Endothelial cell of umbilical vein (primary cell): ENCODE results near the gene MCFD2. TPM values are rescaled to one million over a fixed set of nuclear protein-coding genes. Genes with fewer than 3 reads are reported as not detected.

Experiments used
- BruUV-seq: library from RNA; stranded (reverse); fragments of 400-500 nt; replicated peaks from 2 replicates; lab custom pipeline; 2021; lab: Mats Ljungman, UMichigan
- CTCF ChIA-PET: fragments of 300-600, 350-600 bp; sonication (Branson Sonifier 250); formaldehyde crosslinking; loops from one replicate; lab custom pipeline; 2021; ENCODE audit warnings: antibody characterized with exemption, inconsistent platforms; lab: Charles Lee
- POLR2A ChIA-PET: fragments of 300-600, 350-600 bp; sonication (Branson Sonifier 250); formaldehyde crosslinking; loops from one replicate; lab custom pipeline; 2021; ENCODE audit warnings: antibody characterized with exemption, inconsistent platforms; lab: Charles Lee
- DNase-seq: peaks from one replicate; pipeline ENCODE4 v3.0.0-alpha.2; 2011; ENCODE audit warnings: low read depth, low spot score
- FAIRE-seq: peaks from 2 replicates; lab custom pipeline; 2011; peaks lifted over from hg19 to GRCh38; lab: Jason Lieb, UNC
- H2AFZ ChIP-seq: 2 replicates; pipeline ENCODE4 v1.6.0; 2012; ENCODE audit warnings: low read depth, low read length, control low read depth, inconsistent platforms
- H3K27ac ChIP-seq: 2 replicates; pipeline ENCODE4 v1.5.1; 2011; ENCODE audit warnings: low read depth, mild to moderate bottlenecking, control low read depth, low read length, moderate library complexity; ENCODE audit not compliant: insufficient read depth
- H3K27me3 ChIP-seq, 2 experiments: 2 replicates each; pipeline versions ENCODE4 v1.6.0 to v1.6.1; 2011; ENCODE audit warnings: low read length in 2 of 2, mixed read lengths in 1 of 2; ENCODE audit not compliant: control insufficient read depth in 2 of 2, insufficient read depth in 2 of 2
- H3K36me3 ChIP-seq, 2 experiments: 2 replicates in 1 of 2; 3 replicates in 1 of 2; pipeline ENCODE4 v1.5.1; 2011; ENCODE audit warnings: low read length in 2 of 2, mild to moderate bottlenecking in 1 of 2, moderate library complexity in 1 of 2; ENCODE audit not compliant: control insufficient read depth in 2 of 2, insufficient read depth in 2 of 2; ENCODE audit errors: extremely low read depth in 1 of 2
- H3K4me1 ChIP-seq: 3 replicates; pipeline ENCODE4 v1.5.1; 2011; ENCODE audit warnings: mild to moderate bottlenecking, low read length; ENCODE audit not compliant: control insufficient read depth, insufficient read depth; ENCODE audit errors: extremely low read depth
- H3K4me2 ChIP-seq: 2 replicates; pipeline ENCODE4 v1.6.1; 2011; ENCODE audit warnings: low read length, control low read depth, mixed read lengths; ENCODE audit not compliant: insufficient read depth
- H3K4me3 ChIP-seq, 3 experiments: fragments of 200-600 bp in 1 of 3; sonication (generic), shearing (Covaris generic) in 1 of 3; replicated peaks in 1 of 3; 2 replicates each; pipeline ENCODE4 v1.5.1; 2011 to 2016; ENCODE audit warnings: control low read depth in 3 of 3, low read length in 3 of 3, mild to moderate bottlenecking in 2 of 3, inconsistent platforms in 1 of 3, low read depth in 1 of 3, moderate library complexity in 1 of 3; ENCODE audit not compliant: insufficient read depth in 1 of 3
- H3K79me2 ChIP-seq: 2 replicates; pipeline ENCODE4 v1.6.0; 2012; ENCODE audit warnings: low read length, inconsistent platforms; ENCODE audit not compliant: control insufficient read depth, insufficient read depth
- H3K9ac ChIP-seq: replicated peaks from 2 replicates; pipeline ENCODE3; 2011; ENCODE audit warnings: low read length, control low read depth; ENCODE audit not compliant: insufficient read depth; ENCODE audit errors: extremely low read depth
- H3K9me1 ChIP-seq: replicated peaks from 3 replicates; pipeline ENCODE4 v1.6.0; 2011; ENCODE audit warnings: mild to moderate bottlenecking, low read length; ENCODE audit not compliant: control insufficient read depth, insufficient read depth; ENCODE audit errors: extremely low read depth
- H3K9me3 ChIP-seq: replicated peaks from 2 replicates; pipeline ENCODE4 v1.5.1; 2012; ENCODE audit warnings: low read length, inconsistent platforms; ENCODE audit not compliant: control insufficient read depth, insufficient read depth
- H4K20me1 ChIP-seq: replicated peaks from 2 replicates; pipeline ENCODE3; 2011; ENCODE audit warnings: mild to moderate bottlenecking, low read length; ENCODE audit not compliant: control insufficient read depth, insufficient read depth; ENCODE audit errors: extremely low read depth
- CTCF ChIP-seq, 2 donors: IDR thresholded peaks; 1 replicate in 1 of 2; 2 replicates in 1 of 2; pipeline ENCODE4 v1.5.1; 2011; ENCODE audit warnings: low read length in 2 of 2, mild to moderate bottlenecking in 2 of 2, moderate library complexity in 2 of 2, control low read depth in 1 of 2, inconsistent platforms in 1 of 2, low read depth in 1 of 2; ENCODE audit not compliant: insufficient read depth in 1 of 2; ENCODE audit errors: extremely low read depth in 1 of 2
- EZH2 ChIP-seq: IDR thresholded peaks from 2 replicates; pipeline ENCODE4 v1.6.1; 2012; ENCODE audit warnings: borderline replicate concordance, low read depth, mild to moderate bottlenecking, moderate library complexity, low read length, inconsistent platforms; ENCODE audit not compliant: severe bottlenecking
- FOS ChIP-seq: IDR thresholded peaks from 2 replicates; pipeline ENCODE4 v1.6.1; 2011; ENCODE audit warnings: mild to moderate bottlenecking, low read length, moderate library complexity, borderline replicate concordance; ENCODE audit not compliant: insufficient read depth
- JUN ChIP-seq: IDR thresholded peaks from 2 replicates; pipeline ENCODE4 v1.6.1; 2011; ENCODE audit warnings: borderline replicate concordance, low read depth; ENCODE audit not compliant: insufficient read length, insufficient read depth
- MYC ChIP-seq: IDR thresholded peaks from one replicate; pipeline ENCODE4 v1.6.1; 2011; ENCODE audit warnings: mild to moderate bottlenecking, low read depth, low read length
- POLR2AphosphoS5 ChIP-seq: IDR thresholded peaks from 2 replicates; pipeline ENCODE4 v1.6.1; 2012; ENCODE audit warnings: low read depth, mild to moderate bottlenecking, control low read depth, low read length, moderate library complexity; ENCODE audit not compliant: insufficient read depth
- dilution Hi-C: fragments of 300-500 bp; cut with MboI; formaldehyde crosslinking; loops from one replicate; pipeline ENCODE4 v1.15.0; 2019; ENCODE audit warnings: low sequenced_read_pairs; ENCODE audit not compliant: extremely low pct_ligation_motif_present
- intact Hi-C: fragments of 100-400 bp; cut with micrococcal nuclease; formaldehyde crosslinking; loops from one replicate; pipeline ENCODE4 v1.10.0; 2022
- polyA plus RNA-seq, 4 experiments: library from polyadenylated mRNA; depleted of rRNA in 3 of 4; stranded (reverse) in 3 of 4; unstranded in 1 of 4; fragments of >200 nt; gene quantifications; 2 replicates each; pipeline versions ENCODE4 v1.2.1 to v1.2.3, GENCODE V29; 2011 to 2012; ENCODE audit warnings: missing spikeins in 1 of 4
- total RNA-seq: library from RNA; stranded (reverse); gene quantifications from 2 replicates; pipeline ENCODE4 v1.2.3, GENCODE V29; 2021

MCFD2 gene
- total and polyA plus RNA-seq, 2 donors (not counting 3 experiments of a cell fraction or from before 2014, with no cell fraction given) = 74.8 to 141 TPM

- H3K79me2 ChIP-seq = peaks cover 52% of the 10 kb centered on the region
- DNase-seq (peak; percentile 38), FAIRE-seq (no peak)
- TF ChIP-seq POLR2AphosphoS5 (no peak), JUN (no peak), FOS (no peak), EZH2 (no peak), MYC (no peak), CTCF (IDR thresholded peaks at IDR 0.05; ENCODE audit: extremely low read depth in 1 of 2, insufficient read depth in 1 of 2, low read depth in 1 of 2, low read length in 2 of 2) (no peak)
- H3K9me3 ChIP-seq = no peaks in the 10 kb centered on the region
- H3K4me1 ChIP-seq = peaks cover 34% of the 10 kb centered on the region
- CTCF ChIA-PET = interaction anchor here (1.4 to 2.7 kb wide), 3 partner anchors 40 to 409 kb away, joined by 3 to 16 read pairs (median 14); no protein-coding TSS in a partner anchor
- dilution Hi-C loops = no loop called here
- POLR2A ChIA-PET = no interaction called here
- BruUV-seq = TSS peak; percentile 40
- no peaks in the 10 kb centered on the region for H3K36me3 ChIP-seq
- peak overlapping the region; percentile 88 for H3K4me2 ChIP-seq
- peak overlapping the region; percentile 52 for H2AFZ ChIP-seq
- H4K20me1 ChIP-seq = no peaks in the 10 kb centered on the region
- no peaks in the 10 kb centered on the region for H3K27me3 ChIP-seq
- H3K9me1 ChIP-seq = no peaks in the 10 kb centered on the region
- H3K9ac ChIP-seq = peak overlapping the region; percentile 95
- H3K4me3 ChIP-seq = peak overlapping the region; percentile 67 to 83 (median 68)
- intact Hi-C loops = no loop called here
- peak overlapping the region; percentile 83 for H3K27ac ChIP-seq
Observed at GRCh38 chr2:46914578-46915230, 902 bp downstream of the MCFD2 start.
